ENCODE measurements around the gene HOOK1.
A peak's percentile ranks its signal among the peaks of the same experiment; 100 is the strongest.

The HOOK1 gene

DNA sequence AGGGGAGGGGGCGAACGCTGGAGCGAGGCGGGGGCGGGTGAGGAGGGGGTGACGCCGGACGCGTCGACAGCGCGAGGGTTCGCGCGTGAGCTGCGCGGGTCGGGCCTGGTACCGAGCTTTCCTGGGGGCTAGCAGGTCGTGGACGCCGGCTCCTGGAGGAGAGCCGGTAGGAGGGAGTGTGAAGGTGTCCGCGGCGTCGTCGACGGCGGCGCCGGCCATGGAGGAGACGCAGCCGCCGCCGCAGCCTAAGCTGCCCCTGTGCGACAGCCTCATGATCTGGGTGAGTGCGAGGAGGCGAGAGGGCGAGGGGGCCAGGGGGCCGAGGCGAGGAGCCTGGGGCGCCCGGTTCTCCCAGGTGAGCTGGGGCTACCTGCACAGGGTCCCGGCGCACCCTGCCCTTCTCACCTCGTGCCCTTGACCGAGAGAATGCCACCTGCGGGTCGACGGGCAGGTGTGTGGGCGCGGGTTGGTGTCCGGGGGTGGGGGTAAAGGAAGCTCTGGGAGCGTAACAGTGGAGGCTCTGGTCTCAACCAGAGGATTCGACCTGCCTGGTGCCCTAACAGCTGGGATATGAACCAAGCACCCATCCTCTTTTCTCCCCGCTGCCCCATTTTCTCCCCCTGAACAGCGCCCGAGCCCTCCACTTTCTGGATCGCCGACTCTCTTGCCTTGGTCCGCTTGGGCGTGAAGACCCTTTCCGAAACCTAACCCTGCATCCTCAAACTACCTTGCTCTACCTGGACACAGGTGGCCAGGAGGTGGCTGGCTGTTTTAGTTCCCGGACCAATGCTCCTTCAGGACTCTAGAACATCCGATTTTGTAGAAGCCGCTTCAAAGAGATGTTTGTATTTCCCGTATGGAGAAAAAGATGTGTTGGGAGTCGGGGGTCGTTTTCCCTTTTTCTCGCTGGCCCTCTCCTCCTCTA, at the start of gene HOOK1:
Gene HOOK1, plus strand, starts transcription at position 49 of the 925 bp plus-strand sequence. Its CDS starts 169 bp downstream, at position 218.
- peak; percentile 26 to 30 for DNase-seq

- DNase-seq, result peak; percentile 72 to 92
Measured at GRCh38 chr1:59765011-59765730, 49.6 kb upstream of the HOOK1 start.

DNA sequence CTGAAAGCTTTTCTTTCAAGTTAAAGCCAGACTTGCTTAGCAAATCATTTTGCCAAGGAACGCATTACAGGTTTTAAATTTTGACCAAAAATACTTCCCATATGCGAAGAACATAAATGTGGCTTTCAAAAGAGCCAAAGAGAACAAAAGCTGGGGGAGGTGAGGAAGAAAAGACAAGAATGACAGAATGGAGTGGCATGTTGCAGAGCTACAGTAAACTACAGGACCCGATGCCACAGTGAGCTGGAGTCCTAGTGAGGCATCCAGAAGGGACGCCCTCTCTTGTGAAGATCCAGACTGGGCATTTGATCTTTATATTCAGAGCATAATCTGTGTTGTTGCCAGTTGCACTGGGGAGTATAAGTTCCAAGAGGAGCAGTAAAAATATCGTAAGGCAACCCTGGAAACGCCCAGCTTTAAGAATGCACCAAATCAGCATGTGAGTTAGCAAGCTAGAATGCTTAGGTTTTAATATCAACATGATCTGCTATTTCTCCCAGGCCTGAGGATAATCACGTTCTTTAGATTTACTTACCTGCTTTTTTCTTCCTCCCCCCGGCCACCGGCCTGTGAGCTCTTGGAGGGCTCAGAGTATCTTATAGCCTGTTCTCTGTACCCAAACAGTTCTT, 48.4 kb upstream of the HOOK1 start:
- DNase-seq, result no peak

DNA sequence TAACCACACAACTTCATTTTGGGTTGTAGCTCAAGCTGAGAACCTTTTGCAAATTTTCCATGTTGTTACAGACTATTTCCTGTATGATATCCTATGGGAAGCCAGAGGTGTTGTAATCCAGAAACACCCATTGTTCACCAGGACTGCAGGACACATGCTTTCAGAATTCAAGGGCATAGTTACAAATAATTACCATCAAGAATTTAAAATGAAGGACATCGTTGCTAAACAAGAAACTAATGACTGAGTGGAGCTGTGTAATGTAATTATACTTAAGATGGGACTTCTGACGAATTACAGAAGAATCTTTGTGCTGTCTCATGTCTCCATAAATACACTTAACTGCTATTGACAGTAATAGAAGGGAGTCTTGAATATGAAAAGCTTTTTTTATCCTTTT, 47.6 kb upstream of the HOOK1 start:
- peak in 1 of 2 experiments; percentile 24 for DNase-seq

- DNase-seq, result peak; percentile 47 to 75
Measured at GRCh38 chr1:59768792-59769735, 45.7 kb upstream of the HOOK1 start.

GRCh38 chr1:59769736-59770095, 45.0 kb upstream of the HOOK1 start:
- no peak for DNase-seq

DNA sequence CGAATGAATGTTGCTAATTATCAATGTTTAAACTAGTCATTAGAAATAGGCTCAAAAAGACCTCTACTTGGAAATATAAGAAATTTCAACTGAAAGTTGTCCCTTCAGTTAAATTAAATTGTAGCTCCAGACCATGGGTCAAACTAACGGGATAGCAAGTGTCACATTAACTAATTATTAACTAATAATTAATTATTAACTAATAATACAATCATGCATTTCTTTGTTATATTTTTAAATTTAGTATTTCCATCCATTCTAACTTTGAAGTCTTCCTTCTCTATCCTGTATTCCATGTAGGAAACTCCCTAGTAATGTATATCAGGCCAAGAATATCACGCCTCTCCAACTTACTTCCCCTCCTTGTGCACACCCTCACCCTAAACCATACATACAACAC, 43.4 kb upstream of the HOOK1 start:
- no peak for DNase-seq

GRCh38 chr1:59775480-59775879, 39.3 kb upstream of the HOOK1 start:
- no peak for DNase-seq

DNA sequence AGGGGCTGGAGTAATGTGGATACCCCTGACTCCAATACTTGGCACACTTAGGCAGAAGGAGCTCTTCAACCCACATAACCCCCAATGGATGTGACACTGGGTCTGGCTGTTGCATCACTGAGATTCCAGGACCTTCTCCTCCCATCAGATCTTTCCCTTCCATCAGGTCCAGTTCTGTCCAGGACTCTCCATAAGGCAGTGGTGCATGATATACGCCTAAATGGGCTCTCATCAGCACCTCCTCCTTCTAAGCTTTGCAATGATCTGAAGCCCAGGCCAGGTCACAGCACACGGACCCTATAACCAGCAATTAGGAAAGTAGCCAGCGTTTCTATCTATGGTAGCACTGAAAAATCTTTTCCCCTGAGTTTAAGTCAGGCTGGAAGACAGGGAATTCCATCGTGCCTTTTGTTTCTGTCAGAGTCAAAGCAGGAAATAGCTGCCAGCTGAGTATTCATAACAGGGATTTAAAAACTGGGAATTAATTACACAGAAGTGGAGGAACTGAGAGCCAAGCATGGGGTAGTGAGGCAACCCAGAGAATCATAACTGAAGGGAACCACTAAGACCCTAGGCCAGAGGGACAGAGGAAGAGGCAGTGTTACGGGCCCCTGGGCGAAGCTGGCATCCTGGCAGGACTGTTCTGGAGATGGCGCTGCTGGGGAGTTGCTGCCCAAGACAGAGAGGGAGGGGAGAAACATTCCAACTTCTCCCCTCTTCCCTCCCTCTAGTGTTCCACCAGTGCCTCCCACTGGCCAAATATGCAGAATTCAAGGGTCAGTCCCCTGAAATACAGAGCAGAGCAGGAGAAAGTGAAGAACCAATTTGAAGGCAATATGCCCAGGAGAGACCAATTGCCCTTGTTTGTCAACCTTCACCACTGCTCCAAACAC, 37.5 kb upstream of the HOOK1 start:
- DNase-seq, result peak in 1 of 2 experiments; percentile 9

DNA sequence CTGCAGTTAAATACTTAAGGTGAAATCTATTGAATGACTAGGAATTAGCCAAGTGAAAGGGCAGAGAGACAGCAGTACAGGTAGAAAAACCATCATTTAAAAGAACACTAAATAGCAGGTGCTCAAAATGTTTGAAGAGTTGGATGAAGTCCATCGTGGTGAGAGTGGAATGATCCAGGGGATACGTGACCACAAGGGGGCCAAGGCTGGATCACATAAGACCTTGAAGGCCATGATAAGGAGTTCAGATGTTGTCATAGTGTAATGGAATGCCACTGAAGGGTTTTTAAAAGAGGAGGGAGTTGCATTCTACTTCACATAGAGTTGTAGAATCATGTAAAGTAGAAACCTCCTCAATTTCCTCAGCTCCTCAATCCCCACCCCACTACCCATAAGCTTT, 34.8 kb upstream of the HOOK1 start:
- DNase-seq, result no peak

DNA sequence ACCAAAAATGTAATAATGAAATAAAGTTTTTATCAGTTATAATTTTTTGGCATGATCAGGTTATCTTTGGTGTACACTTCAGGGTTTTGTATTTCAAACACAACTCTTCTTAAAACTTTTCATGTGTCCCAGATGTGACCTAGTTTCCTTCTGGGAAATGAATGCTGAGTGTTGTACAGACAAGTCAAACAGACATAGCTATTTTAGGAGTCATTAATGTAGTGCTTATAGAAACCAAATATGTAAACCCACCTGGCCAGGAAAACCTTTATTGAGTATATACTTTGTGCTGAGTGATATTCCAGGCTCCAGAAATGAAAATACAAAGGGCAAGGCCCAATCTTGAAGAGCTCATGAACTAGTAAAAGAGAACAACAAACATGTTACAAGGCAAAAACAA, 25.9 kb upstream of the HOOK1 start:
- no peak for DNase-seq

- no peak for DNase-seq
Measured at GRCh38 chr1:59798600-59798999, 16.1 kb upstream of the HOOK1 start.

- DNase-seq, result no peak
Measured at GRCh38 chr1:59803458-59804038, 11.2 kb upstream of the HOOK1 start.

DNA sequence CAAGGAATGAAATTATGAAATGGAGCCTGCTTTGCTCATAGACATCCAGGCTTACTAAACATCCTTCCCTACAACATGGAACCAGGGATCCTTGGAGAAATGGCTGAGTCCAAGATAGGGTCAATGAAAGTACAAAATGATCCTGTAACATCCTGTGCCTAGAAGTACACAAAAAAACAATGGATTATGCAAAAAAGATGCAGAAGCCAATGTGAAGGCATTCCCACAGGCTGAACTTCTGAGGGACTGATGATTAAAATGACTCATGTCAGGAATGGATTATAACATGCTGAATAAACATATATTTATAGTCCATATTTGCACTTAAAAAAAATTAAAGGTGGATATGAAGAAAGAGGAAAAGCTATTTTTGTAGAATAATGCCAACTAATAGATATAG, 10.4 kb upstream of the HOOK1 start:
- no peak for DNase-seq

DNA sequence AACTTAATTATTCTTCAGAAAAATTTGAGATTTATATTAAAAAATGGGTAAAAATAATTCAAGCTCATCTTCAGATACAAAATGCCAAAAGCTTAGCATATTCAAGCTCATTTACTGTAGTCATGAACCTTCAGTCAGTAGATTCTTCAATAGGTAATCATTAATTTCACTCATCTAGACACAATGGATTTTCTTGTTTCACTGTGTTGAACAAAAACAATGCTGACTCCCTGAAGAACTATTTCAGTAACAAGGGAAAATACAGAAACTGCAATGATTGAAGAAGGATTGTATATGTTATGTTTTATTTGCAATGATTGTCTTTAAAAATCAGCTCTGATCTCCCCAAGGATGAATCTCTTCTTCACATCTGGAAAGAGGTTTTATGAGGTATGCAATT, 9.2 kb upstream of the HOOK1 start:
- DNase-seq, result no peak

- DNase-seq, result peak; percentile 97 to 98
Measured at GRCh38 chr1:59814180-59814900, 409 bp upstream of the HOOK1 start.

DNA sequence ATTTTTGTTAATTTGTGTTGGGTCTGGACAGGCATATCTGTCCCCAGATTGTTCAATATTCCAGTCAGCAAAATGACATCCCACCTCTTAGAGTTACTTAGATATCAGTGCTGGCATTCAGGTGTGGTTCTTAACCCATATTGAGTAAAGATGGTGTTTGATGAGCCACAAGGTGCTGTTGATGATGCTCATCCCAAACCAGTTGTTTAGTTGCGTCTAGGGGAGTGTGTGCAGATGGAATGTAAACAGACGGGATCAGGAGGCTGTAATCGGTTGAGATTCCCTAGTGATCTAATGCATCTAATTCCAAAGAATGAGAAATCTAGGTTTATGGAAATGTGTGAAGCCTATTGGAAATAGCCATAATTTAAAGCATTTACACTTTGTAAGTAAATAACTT, 1.1 kb downstream of the HOOK1 start:
- DNase-seq, result peak in 1 of 2 experiments; percentile 38

- DNase-seq, result no peak
Measured at GRCh38 chr1:59816318-59816878, 1.6 kb downstream of the HOOK1 start.

GRCh38 chr1:59819566-59820438, 5.1 kb downstream of the HOOK1 start:
- DNase-seq, result no peak
